Activated CD4-positive, alpha-beta memory T cell treated with anti-CD3 and anti-CD28 coated beads, Interleukin-2, amount 10 ng/mL, durations not matched to agents 7 days and 5 days (primary cell): ENCODE results near the gene EFTUD2. TPM values are rescaled to one million over a fixed set of nuclear protein-coding genes. Genes with fewer than 3 reads are reported as not detected.

Experiments
- CTCF ChIA-PET: fragments of 350-600 bp; sonication (Branson Sonifier 250); formaldehyde crosslinking; loops from one replicate; lab custom pipeline; 2021; ENCODE audit warnings: antibody characterized with exemption, inconsistent platforms; lab: Charles Lee
- POLR2A ChIA-PET: fragments of 350-600 bp; sonication (Branson Sonifier 250); formaldehyde crosslinking; loops from one replicate; lab custom pipeline; 2021; ENCODE audit warnings: antibody characterized with exemption; lab: Charles Lee
- DNase-seq: peaks from one replicate; pipeline ENCODE4 v3.0.0-alpha.2; 2020
- H3K27ac Mint-ChIP-seq: one replicate; pipeline ENCODE4 v1.8.0; 2021; ENCODE audit warnings: mild to moderate bottlenecking, mixed read lengths
- H3K27me3 Mint-ChIP-seq: one replicate; pipeline ENCODE4 v1.8.0; 2021; ENCODE audit warnings: mixed read lengths
- H3K36me3 Mint-ChIP-seq: one replicate; pipeline ENCODE4 v1.8.0; 2021; ENCODE audit warnings: low read depth, mixed read lengths
- H3K4me1 Mint-ChIP-seq: one replicate; pipeline ENCODE4 v1.8.0; 2021; ENCODE audit warnings: mixed read lengths
- H3K4me3 Mint-ChIP-seq: one replicate; pipeline ENCODE4 v1.8.0; 2021; ENCODE audit warnings: mild to moderate bottlenecking, mixed read lengths
- H3K9me3 Mint-ChIP-seq: one replicate; pipeline ENCODE4 v1.8.0; 2021; ENCODE audit warnings: mixed read lengths
- total RNA-seq, 2 experiments: library from RNA; stranded (reverse); gene quantifications; one replicate each; pipeline ENCODE4 v1.2.3, GENCODE V29; 2021

EFTUD2 gene
- total RNA-seq, 2 experiments from 2014 or later = 102 to 114 TPM

DNA sequence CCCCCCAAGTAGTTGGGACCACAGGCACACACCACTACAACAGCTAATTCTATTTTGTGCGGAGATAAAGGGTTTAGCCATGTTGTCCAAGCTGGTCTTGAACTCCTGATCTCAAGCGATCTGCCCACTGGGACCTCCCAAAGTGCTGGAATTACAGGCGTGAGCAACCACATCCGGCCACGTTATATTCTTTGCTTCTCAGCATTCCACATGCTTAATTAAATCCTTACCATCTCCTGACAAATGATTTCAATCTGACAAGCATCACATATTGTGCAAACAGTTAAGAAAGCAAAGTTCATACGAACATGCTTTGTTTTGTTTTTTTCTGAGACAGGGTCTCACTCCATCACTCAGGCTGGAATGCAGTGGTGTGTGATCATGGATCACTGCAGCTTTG, 33.3 kb downstream of the EFTUD2 start:
- Mint-ChIP-seq H3K36me3 (peaks cover 48% of the 10 kb centered on the region), H3K4me3 (no peak overlapping the region), H3K27me3 (no peaks in the 10 kb centered on the region), H3K9me3 (no peaks in the 10 kb centered on the region), H3K27ac (no peak overlapping the region), H3K4me1 (no peaks in the 10 kb centered on the region)
- ChIA-PET POLR2A (interaction anchor here (1.5 kb wide), 1 partner anchor 85 kb away, joined by 4 read pairs; no protein-coding TSS in a partner anchor), CTCF (interaction anchor here (0.5 to 10.5 kb wide), 6 partner anchors 9 to 233 kb away, joined by 3 to 144 read pairs (median 4); no protein-coding TSS in a partner anchor)
- DNase-seq = no peak

DNA sequence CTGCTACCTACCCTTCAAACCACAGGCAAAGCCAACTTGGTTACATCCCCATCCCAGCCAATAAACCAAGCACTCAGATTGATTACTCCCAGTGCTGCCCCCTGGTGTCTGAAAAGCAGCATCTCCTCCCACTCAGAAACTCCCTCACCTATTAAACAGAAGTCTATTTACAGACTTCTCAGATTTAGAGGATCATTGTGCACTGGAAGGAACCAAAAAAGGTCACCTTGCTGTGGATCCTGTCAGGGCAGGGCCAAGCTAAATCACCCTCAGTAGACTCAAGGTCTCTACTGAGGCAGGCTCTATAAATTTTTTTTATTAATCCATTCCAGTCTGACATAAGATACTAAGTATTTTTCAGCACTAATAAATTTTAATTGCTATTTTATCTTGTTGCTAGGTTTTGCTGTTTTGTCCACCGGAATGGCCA, 34.0 kb downstream of the EFTUD2 start:
- ChIA-PET POLR2A (interaction anchor here (1.0 to 1.5 kb wide), 3 partner anchors 22 to 86 kb away, joined by 3 to 4 read pairs (median 3); no protein-coding TSS in a partner anchor), CTCF (interaction anchor here (0.8 to 10.5 kb wide), 7 partner anchors 9 to 96 kb away, joined by 3 to 144 read pairs (median 4); no protein-coding TSS in a partner anchor)
- no peaks in the 10 kb centered on the region for H3K4me1 Mint-ChIP-seq
- H3K9me3 Mint-ChIP-seq = no peaks in the 10 kb centered on the region
- DNase-seq = peak; percentile 69
- no peak overlapping the region for H3K4me3 Mint-ChIP-seq
- H3K27ac Mint-ChIP-seq = no peak overlapping the region
- H3K36me3 Mint-ChIP-seq = peaks cover 48% of the 10 kb centered on the region
- no peaks in the 10 kb centered on the region for H3K27me3 Mint-ChIP-seq

DNA sequence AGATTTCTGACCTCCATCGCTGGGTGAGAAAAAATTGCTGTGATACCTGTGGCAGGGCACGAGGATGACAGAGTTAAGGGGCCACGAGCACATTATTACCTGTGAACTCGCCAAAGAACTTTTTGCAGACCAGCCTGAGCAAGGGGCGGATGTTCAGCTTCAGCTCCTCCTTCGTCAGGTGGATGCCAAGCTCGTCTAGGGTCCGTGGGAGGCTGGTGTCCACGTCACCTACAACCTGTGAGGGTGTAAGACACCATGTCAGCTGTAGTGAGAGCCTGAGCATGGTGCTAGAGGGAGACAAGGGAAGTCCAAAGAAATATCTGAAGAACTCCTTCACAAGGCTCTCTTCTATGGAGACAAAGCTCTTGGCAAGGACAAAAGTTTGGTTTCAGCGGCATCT, 34.4 kb downstream of the EFTUD2 start:
- Mint-ChIP-seq H3K4me3 (no peak overlapping the region), H3K9me3 (no peaks in the 10 kb centered on the region), H3K27me3 (no peaks in the 10 kb centered on the region), H3K36me3 (peaks cover 48% of the 10 kb centered on the region), H3K4me1 (no peaks in the 10 kb centered on the region), H3K27ac (no peak overlapping the region)
- DNase-seq = no peak
- ChIA-PET CTCF (interaction anchor here (0.8 to 10.5 kb wide), 8 partner anchors 8 to 95 kb away, joined by 3 to 144 read pairs (median 4); no protein-coding TSS in a partner anchor), POLR2A (interaction anchor here (1.0 to 1.5 kb wide), 3 partner anchors 22 to 86 kb away, joined by 3 to 4 read pairs (median 3); no protein-coding TSS in a partner anchor)

- peaks cover 52% of the 10 kb centered on the region for H3K36me3 Mint-ChIP-seq
- DNase-seq = no peak
- ChIA-PET POLR2A (no interaction called here), CTCF (interaction anchor here (1.8 to 10.5 kb wide), 3 partner anchors 14 to 85 kb away, joined by 6 to 144 read pairs (median 31); no protein-coding TSS in a partner anchor)
- no peak overlapping the region for H3K4me3 Mint-ChIP-seq
- no peaks in the 10 kb centered on the region for H3K4me1 Mint-ChIP-seq
- no peaks in the 10 kb centered on the region for H3K27me3 Mint-ChIP-seq
- no peak overlapping the region for H3K27ac Mint-ChIP-seq
- no peaks in the 10 kb centered on the region for H3K9me3 Mint-ChIP-seq
Observed at GRCh38 chr17:44863061-44863918, 36.0 kb downstream of the EFTUD2 start.

GRCh38 chr17:44862278-44862914, 36.8 kb downstream of the EFTUD2 start:
- Mint-ChIP-seq H3K9me3 (no peaks in the 10 kb centered on the region), H3K27me3 (no peaks in the 10 kb centered on the region), H3K4me3 (no peak overlapping the region), H3K4me1 (no peaks in the 10 kb centered on the region), H3K27ac (no peak overlapping the region), H3K36me3 (peaks cover 51% of the 10 kb centered on the region)
- CTCF ChIA-PET = interaction anchor here (1.8 to 10.5 kb wide), 2 partner anchors 15 to 85 kb away, joined by 6 to 144 read pairs; no protein-coding TSS in a partner anchor
- DNase-seq = no peak
- POLR2A ChIA-PET = interaction anchor here (1.6 kb wide), 1 partner anchor 83 kb away, joined by 3 read pairs; no protein-coding TSS in a partner anchor

GRCh38 chr17:44859701-44860100, 39.5 kb downstream of the EFTUD2 start:
- ChIA-PET POLR2A (no interaction called here), CTCF (interaction anchor here (0.6 to 1.7 kb wide), 2 partner anchors 76 to 80 kb away, joined by 3 to 5 read pairs; no protein-coding TSS in a partner anchor)
- Mint-ChIP-seq H3K36me3 (peaks cover 53% of the 10 kb centered on the region), H3K27ac (no peak overlapping the region), H3K4me3 (no peak overlapping the region), H3K4me1 (no peaks in the 10 kb centered on the region), H3K9me3 (no peaks in the 10 kb centered on the region), H3K27me3 (no peaks in the 10 kb centered on the region)
- DNase-seq = no peak

DNA sequence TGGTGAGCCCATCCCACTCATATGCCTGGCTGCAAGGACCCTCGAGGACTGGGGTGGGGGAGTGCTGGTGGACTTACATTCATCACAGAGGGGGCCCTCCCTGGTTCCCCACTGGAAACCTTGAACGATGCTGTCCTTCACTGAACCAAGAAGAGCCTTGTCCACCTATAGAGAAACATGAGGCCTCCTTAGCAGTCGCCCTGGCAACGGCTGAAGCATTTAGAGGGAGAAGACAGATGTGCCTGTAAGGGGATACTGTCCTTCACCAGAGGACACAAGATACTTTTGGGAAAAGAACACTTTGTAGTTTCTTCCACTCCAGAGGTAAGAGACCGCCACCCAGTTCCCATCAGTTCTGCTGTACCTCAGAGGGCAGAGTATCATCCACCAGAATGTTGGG, 45.1 kb downstream of the EFTUD2 start:
- Mint-ChIP-seq H3K4me1 (no peaks in the 10 kb centered on the region), H3K4me3 (no peak overlapping the region), H3K9me3 (no peaks in the 10 kb centered on the region), H3K27ac (no peak overlapping the region), H3K27me3 (no peaks in the 10 kb centered on the region), H3K36me3 (peaks cover 57% of the 10 kb centered on the region)
- ChIA-PET CTCF (interaction anchor here (0.6 kb wide), 1 partner anchor 343 kb away, joined by 3 read pairs; no protein-coding TSS in a partner anchor), POLR2A (no interaction called here)
- DNase-seq = no peak

- H3K4me1 Mint-ChIP-seq = no peaks in the 10 kb centered on the region
- no peaks in the 10 kb centered on the region for H3K27me3 Mint-ChIP-seq
- ChIA-PET POLR2A (no interaction called here), CTCF (no interaction called here)
- H3K9me3 Mint-ChIP-seq = no peaks in the 10 kb centered on the region
- H3K4me3 Mint-ChIP-seq = no peak overlapping the region
- no peak overlapping the region for H3K27ac Mint-ChIP-seq
- peaks cover 37% of the 10 kb centered on the region for H3K36me3 Mint-ChIP-seq
- DNase-seq = no peak
Observed at GRCh38 chr17:44850612-44851011, 48.6 kb downstream of the EFTUD2 start.

DNA sequence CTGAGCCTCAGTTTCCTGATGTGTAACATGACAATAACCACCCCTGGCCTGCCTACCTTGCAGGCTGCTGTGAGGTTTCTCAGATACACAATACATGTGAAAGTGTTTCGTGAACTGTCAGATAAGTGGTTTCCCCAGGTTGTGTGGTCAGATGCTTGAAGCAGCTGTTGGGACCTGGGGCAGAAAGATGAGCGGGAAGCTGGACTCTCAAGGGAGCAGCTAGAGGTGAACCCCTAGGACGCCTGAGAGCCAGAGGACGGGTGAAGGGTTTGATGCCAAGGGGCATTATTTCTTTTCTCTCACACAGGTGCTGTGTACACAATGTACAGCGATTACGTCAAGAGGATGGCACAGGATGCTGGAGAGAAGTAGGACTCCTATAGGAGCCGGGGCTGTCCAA, 49.2 kb downstream of the EFTUD2 start:
- Mint-ChIP-seq H3K4me3 (no peak overlapping the region), H3K27ac (peak overlapping the region; percentile 12), H3K36me3 (peaks cover 37% of the 10 kb centered on the region), H3K27me3 (no peaks in the 10 kb centered on the region), H3K9me3 (no peaks in the 10 kb centered on the region), H3K4me1 (no peaks in the 10 kb centered on the region)
- DNase-seq = no peak
- CTCF ChIA-PET = no interaction called here
- POLR2A ChIA-PET = no interaction called here

DNA sequence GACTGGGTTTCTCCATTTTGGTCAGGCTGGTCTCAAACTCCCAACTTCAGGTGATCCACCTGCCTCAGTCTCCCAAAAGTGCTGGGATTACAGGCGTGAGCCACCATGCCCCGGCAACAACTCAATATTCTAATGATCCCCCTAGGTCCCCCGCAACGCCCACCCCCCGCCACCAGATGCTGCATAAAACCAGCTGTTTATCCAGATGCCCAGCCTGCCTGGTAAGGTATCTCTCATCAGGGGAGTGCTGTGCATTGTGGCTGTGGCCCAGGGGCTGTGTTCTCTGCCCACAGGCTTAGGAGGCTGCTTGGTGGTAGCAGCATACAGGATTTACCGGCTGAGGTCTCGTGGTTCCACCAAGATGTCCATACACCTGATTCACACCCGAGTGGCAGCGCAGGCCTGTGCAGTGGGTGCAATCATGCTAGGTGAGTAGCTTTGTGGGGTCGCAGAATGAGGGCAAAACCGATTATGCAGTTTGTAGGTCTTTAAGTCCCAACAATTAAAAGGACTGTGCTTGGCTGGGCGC, 50.2 kb downstream of the EFTUD2 start:
- H3K4me3 Mint-ChIP-seq = no peak overlapping the region
- no peak overlapping the region for H3K27ac Mint-ChIP-seq
- no peaks in the 10 kb centered on the region for H3K4me1 Mint-ChIP-seq
- no peaks in the 10 kb centered on the region for H3K27me3 Mint-ChIP-seq
- POLR2A ChIA-PET = no interaction called here
- H3K9me3 Mint-ChIP-seq = no peaks in the 10 kb centered on the region
- no peak for DNase-seq
- CTCF ChIA-PET = interaction anchor here (0.6 to 1.0 kb wide), 2 partner anchors 71 to 348 kb away, joined by 3 read pairs; no protein-coding TSS in a partner anchor
- H3K36me3 Mint-ChIP-seq = peaks cover 27% of the 10 kb centered on the region

DNA sequence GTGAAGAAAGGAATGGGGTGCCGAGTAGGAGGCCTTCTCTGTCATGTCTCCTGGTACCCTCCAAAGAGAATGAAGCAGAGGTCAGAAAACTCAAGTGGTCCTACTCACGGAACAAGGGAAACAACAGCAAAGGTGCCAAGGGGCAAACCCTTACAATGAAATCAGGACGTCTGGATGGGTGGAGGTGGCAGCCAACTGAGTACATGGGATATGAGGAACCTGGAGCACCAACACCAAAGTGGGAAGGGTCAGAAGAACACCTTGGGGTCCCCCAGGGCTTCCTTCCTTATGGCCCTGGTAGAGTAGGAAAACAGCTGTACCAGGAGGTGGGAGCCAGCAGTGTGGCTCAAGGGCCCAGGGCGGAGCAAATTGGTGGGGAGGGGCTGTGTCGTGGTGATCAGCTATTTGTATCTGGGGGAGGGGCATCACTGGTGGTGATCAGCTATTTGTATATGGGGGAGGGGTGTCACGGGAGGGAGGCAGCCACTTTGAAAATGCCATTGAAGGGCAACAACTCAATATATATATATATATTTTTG, 50.9 kb downstream of the EFTUD2 start:
- H3K27me3 Mint-ChIP-seq = no peaks in the 10 kb centered on the region
- H3K4me1 Mint-ChIP-seq = no peaks in the 10 kb centered on the region
- H3K4me3 Mint-ChIP-seq = no peak overlapping the region
- peaks cover 20% of the 10 kb centered on the region for H3K36me3 Mint-ChIP-seq
- CTCF ChIA-PET = interaction anchor here (1.0 kb wide), 1 partner anchor 72 kb away, joined by 3 read pairs; no protein-coding TSS in a partner anchor
- H3K27ac Mint-ChIP-seq = no peak overlapping the region
- no peaks in the 10 kb centered on the region for H3K9me3 Mint-ChIP-seq
- POLR2A ChIA-PET = no interaction called here
- no peak for DNase-seq

DNA sequence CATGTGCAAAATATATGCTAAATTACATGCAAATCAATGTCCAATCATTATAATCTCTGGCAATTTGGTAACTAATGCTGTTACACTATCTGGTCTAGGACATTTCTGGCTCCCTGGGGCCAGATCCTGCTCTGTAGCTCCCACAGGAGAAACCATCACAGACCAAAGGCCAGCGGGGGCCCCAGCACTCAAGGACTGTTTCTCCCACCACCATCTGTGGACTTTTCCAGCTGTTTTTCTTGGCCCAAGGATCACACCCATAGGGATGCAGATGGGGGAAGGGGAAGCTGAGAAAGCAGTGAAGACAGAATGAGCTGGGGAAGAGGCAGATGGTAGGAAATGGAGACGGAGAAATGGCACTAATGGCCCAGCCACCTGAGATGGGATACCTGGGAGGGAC, 51.7 kb downstream of the EFTUD2 start, which contains the start of gene HIGD1B:
HIGD1B (plus strand) TSS at position 298 of the 400 bp plus-strand sequence. CDS start 270 bp downstream, outside the sequence.
- no peak for DNase-seq
- POLR2A ChIA-PET = no interaction called here
- no peaks in the 10 kb centered on the region for H3K4me1 Mint-ChIP-seq
- no peak within 1 kb of the TSS for H3K4me3 Mint-ChIP-seq
- H3K27ac Mint-ChIP-seq = no peak within 1 kb of the TSS
- H3K27me3 Mint-ChIP-seq = no peaks in the 10 kb centered on the region
- H3K9me3 Mint-ChIP-seq = no peaks in the 10 kb centered on the region
- peaks cover 19% of the 10 kb centered on the region for H3K36me3 Mint-ChIP-seq
- CTCF ChIA-PET = no interaction called here
